Epithelial cell of prostate (primary cell): ENCODE measurements around the gene PTPMT1.
A peak's percentile ranks its signal among the peaks of the same experiment; 100 is the strongest.
"Not testable (repeated sequence)": the region's sequence is repeated elsewhere in the genome, so short reads cannot be mapped to it uniquely, and the experiment has no call there.

ENCODE experiments used
- DNase-seq: peaks from one replicate; pipeline ENCODE4 v3.0.0-alpha.2; 2011; ENCODE audit warnings: low read depth, low spot score
- H3K27ac ChIP-seq: fragments of 450-650 bp; 2 replicates; pipeline ENCODE4 v1.5.1; 2017; ENCODE audit warnings: mild to moderate bottlenecking

PTPMT1 gene

GRCh38 chr11:47565340-47566148 lies at the start of gene PTPMT1:
PTPMT1 (plus strand) TSS chr11:47565599; CDS start chr11:47565623, 24 bp downstream.
- no peak for DNase-seq
- peak within 1 kb of the TSS; percentile 43 for H3K27ac ChIP-seq

- no peak for DNase-seq
- peak overlapping the region; percentile 73 for H3K27ac ChIP-seq
Observed at GRCh38 chr11:47516155-47516554, 49.2 kb upstream of the PTPMT1 start.

GRCh38 chr11:47516984-47517853 lies 48.2 kb upstream of the PTPMT1 start:
- peak overlapping the region; percentile 73 for H3K27ac ChIP-seq
- DNase-seq = no peak

- peak overlapping the region; percentile 3 for H3K27ac ChIP-seq
- DNase-seq = no peak
Observed at GRCh38 chr11:47518212-47518964, 47.0 kb upstream of the PTPMT1 start.

GRCh38 chr11:47523490-47524225 lies 41.7 kb upstream of the PTPMT1 start:
- DNase-seq = peak; percentile 18
- peak overlapping the region; percentile 78 for H3K27ac ChIP-seq

- no peak for DNase-seq
- H3K27ac ChIP-seq = peak overlapping the region; percentile 78
Observed at GRCh38 chr11:47524291-47524874, 41.0 kb upstream of the PTPMT1 start.

- DNase-seq = not testable (repeated sequence)
- H3K27ac ChIP-seq = peak overlapping the region; percentile 78
Observed at GRCh38 chr11:47526032-47526431, 39.4 kb upstream of the PTPMT1 start.

GRCh38 chr11:47527186-47527585 lies 38.2 kb upstream of the PTPMT1 start:
- H3K27ac ChIP-seq = no peak overlapping the region
- DNase-seq = no peak

- no peak overlapping the region for H3K27ac ChIP-seq
- no peak for DNase-seq
Observed at GRCh38 chr11:47529951-47530350, 35.4 kb upstream of the PTPMT1 start.

- not testable (repeated sequence) for DNase-seq, H3K27ac ChIP-seq
Observed at GRCh38 chr11:47530721-47531120, 34.7 kb upstream of the PTPMT1 start.

GRCh38 chr11:47531666-47532065 lies 33.7 kb upstream of the PTPMT1 start:
- no peak for DNase-seq
- H3K27ac ChIP-seq = no peak overlapping the region

- no peak for DNase-seq
- no peak overlapping the region for H3K27ac ChIP-seq
Observed at GRCh38 chr11:47532597-47533213, 32.7 kb upstream of the PTPMT1 start.

GRCh38 chr11:47533690-47534151 lies 31.7 kb upstream of the PTPMT1 start:
- no peak overlapping the region for H3K27ac ChIP-seq
- DNase-seq = no peak

- no peak for DNase-seq
- no peak overlapping the region for H3K27ac ChIP-seq
Observed at GRCh38 chr11:47534704-47535251, 30.6 kb upstream of the PTPMT1 start.

GRCh38 chr11:47536915-47537314 lies 28.5 kb upstream of the PTPMT1 start:
- no peak overlapping the region for H3K27ac ChIP-seq
- no peak for DNase-seq

- H3K27ac ChIP-seq = peak overlapping the region; percentile 95
- no peak for DNase-seq
Observed at GRCh38 chr11:47538741-47539565, 26.4 kb upstream of the PTPMT1 start.

GRCh38 chr11:47539681-47540039 lies 25.7 kb upstream of the PTPMT1 start:
- DNase-seq = no peak
- H3K27ac ChIP-seq = peak overlapping the region; percentile 95

- no peak for DNase-seq
Observed at GRCh38 chr11:47541070-47541469, 24.3 kb upstream of the PTPMT1 start.

More at GRCh38 chr11:47541070-47541469, 24.3 kb upstream of the PTPMT1 start:
- H3K27ac ChIP-seq = peak overlapping the region; percentile 95
